ENCODE results near the gene PPP1R37. TPM values are rescaled to one million over a fixed set of nuclear protein-coding genes. Genes with fewer than 3 reads are reported as not detected.

PPP1R37 gene, protein sequence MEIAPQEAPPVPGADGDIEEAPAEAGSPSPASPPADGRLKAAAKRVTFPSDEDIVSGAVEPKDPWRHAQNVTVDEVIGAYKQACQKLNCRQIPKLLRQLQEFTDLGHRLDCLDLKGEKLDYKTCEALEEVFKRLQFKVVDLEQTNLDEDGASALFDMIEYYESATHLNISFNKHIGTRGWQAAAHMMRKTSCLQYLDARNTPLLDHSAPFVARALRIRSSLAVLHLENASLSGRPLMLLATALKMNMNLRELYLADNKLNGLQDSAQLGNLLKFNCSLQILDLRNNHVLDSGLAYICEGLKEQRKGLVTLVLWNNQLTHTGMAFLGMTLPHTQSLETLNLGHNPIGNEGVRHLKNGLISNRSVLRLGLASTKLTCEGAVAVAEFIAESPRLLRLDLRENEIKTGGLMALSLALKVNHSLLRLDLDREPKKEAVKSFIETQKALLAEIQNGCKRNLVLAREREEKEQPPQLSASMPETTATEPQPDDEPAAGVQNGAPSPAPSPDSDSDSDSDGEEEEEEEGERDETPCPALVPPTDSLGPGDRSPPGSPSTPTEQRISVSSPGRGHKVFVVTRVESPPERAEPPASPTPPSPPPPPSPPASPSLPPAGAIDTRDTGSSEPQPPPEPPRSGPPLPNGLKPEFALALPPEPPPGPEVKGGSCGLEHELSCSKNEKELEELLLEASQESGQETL
- 26.0 TPM for total RNA-seq

DNA sequence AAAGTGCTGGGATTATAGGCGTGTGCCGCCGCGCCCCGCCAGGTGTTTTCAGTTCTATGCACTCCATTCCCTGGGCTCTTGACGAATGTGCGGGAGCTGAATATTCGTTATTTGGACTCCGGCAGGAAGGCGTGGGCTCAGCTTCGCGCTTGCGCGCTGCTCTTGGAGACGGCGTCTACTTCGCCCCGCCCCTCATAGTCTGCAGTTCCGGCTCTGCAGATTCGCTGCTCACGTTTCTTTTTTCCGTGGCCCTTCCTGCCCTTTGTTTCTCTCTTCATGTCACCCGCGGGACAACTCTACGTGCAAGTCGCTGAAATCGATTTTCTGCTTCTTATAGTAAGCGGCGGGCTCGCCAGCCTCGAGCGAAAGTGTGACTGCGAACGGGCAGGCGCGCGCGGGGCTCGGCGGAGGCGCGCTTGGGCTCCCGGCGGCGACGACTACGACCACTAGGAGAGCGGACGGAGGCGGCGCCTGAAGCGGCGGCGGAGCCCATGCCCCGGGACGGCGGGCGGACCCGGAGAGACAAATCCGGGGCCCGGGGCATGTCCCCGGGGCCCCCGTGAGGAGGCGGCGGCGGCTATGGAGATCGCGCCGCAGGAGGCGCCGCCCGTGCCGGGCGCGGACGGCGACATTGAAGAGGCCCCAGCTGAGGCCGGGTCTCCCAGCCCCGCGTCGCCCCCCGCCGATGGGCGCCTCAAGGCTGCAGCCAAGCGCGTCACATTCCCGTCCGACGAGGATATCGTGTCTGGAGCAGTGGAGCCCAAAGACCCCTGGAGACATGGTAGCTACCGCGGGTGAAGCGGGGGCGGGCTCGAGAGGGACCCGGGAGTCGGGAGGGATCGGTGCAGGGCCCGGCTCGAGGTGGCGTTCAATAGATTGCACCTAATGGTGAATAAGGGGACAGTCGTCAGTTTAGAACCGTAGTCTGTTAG is at the start of gene PPP1R37:
PPP1R37 (plus strand) TSS at position 433 of the 932 bp plus-strand sequence; CDS start at position 580, 147 bp downstream.

DNA sequence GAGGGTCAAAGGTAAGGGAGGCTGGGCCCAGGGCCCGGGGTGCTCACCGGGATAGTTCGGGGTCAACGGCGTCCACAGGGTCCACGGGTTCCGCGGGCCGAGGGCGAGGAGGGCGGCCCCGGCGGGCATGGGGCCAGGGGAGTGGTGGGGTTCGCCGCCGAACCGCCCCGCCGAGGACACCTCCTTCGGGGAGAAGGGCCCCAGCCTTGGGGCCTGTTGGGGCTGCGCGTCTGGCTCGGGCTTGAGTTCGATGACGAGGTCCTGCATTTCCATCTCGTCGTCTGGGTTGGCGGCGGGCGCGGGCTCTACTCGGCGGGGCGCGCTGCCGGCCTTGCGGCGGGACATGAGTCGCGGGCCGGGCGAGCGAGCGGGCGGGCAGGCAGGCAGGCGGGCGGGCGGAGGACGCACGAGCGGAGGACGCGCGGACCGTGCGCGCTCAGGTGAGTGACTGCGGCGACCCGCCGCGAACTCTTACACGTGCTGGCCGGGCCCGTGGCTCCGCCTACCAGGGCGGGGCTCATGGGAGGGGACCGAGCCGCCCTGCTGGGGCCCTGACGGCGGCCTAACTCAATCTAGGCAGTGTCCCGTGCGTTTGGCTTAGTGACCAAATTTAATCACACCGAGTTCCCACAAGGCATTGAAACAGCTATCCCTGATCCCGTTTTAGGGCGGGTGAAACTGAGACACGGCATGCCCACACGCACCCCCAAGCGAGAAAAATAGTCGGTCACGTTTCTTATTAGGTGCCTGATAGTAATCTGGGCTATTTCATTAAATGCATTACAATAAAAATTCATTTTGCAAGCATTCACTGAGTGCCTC is 16.7 kb upstream of the PPP1R37 start, which contains the start of gene ZNF296:
ZNF296 (minus strand) TSS at position 450 of the 822 bp plus-strand sequence; CDS start at position 345, 105 bp downstream.

DNA sequence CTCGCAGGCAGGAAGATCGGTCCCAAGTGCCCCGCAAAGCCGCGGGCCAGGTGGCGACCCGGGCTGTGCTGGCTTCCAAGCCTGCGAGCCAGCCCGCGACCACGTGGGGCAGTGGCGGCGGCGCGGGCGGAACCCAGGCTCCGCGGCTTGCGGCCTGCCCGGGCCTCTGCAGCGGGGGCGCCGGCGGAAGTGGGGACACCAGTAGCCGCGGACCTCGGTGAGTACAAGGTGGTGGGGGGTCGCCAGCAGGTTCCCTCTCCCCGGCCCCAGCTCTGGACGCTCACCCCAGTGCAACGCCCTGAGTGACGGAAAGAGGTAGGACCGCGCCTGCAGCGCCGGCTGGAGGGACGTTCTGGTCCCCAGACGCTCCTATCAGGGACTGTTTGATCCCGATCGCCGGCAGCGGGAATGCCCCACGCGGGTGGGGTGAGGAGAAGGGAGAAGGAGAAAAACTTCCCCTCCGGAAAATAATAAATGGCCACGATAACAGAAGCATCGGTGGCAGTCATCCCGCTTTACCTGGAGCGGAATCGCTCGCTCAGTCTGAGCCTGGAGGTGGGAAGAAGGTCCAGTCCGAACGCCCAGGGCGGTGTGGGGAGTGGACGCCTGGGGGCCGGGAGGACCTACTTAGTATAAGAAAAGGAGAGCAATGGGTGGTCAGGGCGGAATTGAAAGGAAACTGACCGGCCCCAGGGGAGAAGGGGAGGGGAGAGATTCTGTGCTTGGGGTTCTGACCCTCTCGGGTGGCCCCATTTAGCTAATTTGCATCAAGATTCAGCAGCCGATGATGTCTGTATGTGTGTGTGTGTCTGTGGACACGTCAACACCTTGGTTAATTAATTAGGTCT is 13.7 kb upstream of the PPP1R37 start, which contains the start of gene GEMIN7:
GEMIN7 (plus strand) TSS at position 198 of the 848 bp plus-strand sequence. CDS start 10,855 bp downstream, outside the sequence.

DNA sequence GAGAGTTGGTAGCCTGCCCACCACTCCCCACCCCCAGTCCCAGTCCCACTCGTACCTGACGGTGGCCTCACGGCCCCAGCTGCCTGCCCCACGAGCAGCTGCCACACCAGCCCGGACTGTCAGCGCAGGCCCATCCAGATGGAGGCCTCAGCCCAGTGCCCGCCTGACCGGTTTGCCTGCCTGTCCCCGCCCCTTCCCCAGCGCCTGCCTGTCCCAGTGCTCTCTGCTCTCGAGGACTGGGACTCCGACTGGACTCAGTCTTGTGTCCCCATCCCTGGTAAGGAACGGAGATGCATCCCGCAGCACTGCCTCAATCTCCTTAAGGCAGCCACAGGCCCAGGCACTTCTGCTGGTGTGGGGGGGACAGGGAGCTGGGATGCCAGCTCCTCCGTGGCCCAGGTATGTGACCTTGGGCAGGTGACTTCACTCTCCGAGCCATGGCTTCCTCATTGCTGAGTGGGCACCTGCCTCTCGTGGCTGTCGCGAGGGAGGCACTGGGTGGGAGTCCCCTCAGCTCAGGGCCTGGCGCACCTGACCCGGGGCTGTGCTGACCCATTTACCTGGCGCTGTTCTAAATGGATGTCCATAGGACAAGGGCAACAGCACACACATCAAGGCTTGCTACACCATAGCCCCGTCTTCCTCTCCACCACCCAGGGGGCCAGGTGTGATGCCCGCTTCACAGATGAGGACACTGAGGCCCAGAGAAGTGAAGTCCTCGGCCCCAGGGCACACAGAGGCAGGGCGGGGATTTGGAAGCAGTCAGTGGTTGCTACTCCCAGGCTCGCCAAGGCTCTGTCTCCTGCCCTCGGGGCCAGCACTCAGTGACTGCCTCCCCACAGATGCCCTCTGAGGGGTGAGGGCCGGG is 68.1 kb downstream of the PPP1R37 start, which contains the start of gene NKPD1:
NKPD1 (minus strand) TSS at position 113 of the 868 bp plus-strand sequence. CDS start 832 bp downstream, outside the sequence.

DNA sequence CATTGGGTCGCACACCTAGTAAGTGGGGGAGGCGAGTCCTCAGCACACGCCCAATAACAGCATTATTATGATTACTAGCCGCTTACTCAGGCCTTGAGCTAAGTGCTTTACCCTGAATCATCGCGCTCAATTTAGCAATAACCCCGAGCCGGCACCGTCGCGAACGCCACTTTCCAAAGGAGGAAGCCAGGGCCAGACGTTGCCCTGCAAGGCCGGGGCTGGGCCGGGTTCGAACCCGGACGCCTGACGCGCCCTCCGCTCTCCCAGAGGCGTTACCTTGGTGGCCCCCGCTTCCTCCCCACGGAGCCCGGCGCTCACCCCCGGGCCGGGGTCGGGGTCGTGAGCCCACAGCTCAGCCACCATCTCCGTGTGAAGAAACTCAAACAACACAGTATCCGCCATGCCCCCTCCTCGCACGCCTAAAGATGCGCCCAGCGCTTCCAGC is 84.9 kb downstream of the PPP1R37 start, which contains the start of gene TRAPPC6A:
TRAPPC6A (minus strand) TSS at position 421 of the 445 bp plus-strand sequence; CDS start at position 402, 19 bp downstream.

DNA sequence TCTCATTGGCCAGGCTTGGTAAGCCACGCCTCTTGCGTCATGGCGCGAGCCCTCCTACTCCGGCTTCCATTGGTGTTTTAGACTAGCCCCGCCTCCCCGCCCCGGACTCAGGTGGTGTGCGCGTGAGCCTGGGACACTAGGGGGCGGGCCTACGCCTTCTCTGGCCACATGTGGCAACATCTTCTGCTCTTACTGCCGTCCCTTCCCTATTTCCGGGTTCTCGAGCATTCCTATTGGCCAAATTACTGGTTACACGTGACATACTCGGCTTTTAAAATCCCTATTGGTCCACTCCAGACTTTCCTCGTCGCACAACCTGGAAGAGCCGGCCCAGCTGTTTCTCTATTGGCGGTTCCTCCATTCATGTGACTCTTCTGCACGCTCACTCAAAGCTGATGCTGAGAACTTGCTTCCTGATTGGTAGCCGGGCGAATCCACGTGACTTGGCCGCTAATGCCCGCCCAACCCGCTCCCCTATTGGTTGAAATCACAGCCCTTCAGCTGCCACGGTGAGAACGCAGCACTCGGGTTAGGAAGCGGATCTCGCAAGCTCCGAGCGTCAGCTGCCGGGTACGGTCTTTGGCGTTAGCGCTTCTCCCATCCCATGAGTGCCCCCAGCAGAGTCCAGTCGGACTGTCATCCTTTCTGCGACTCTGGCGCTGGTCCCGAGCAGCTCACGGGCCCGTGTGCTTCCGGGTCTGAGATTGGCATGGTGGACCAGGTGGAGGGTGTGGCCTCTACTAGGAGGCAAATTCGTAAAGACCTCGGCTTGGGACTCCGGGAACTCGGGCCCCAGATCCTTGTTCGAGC is 85.5 kb downstream of the PPP1R37 start, which contains the start of gene BLOC1S3:
BLOC1S3 (plus strand) TSS at position 523 of the 810 bp plus-strand sequence. CDS start 513 bp downstream, outside the sequence.

Small RNA genes within 50 kb of the gene (small RNA-seq; reads per million reads assigned to genes)
- gene RNU6-611P (ENCODE audit: low replicate concordance), result not detected

Other genes starting within 250 kb of the PPP1R37 start
- 23.8 TPM for gene NECTIN2, start 246.9 kb upstream of the PPP1R37 start, total RNA-seq
- 29.4 TPM for gene TOMM40, start 201.9 kb upstream of the PPP1R37 start, total RNA-seq
- 51.3 TPM for gene APOE, start 187.4 kb upstream of the PPP1R37 start, total RNA-seq
- gene APOC1, start 178.6 kb upstream of the PPP1R37 start, total RNA-seq, result 0.94 TPM
- gene APOC4, start 150.9 kb upstream of the PPP1R37 start, total RNA-seq, result not detected
- gene APOC2, start 147.1 kb upstream of the PPP1R37 start, total RNA-seq, result not detected
- 64.5 TPM for gene CLPTM1, start 137.8 kb upstream of the PPP1R37 start, total RNA-seq
- 0.63 TPM for gene RELB, start 91.7 kb upstream of the PPP1R37 start, total RNA-seq
- 22.2 TPM for gene CLASRP, start 54.1 kb upstream of the PPP1R37 start, total RNA-seq
- gene ZNF296, start 16.7 kb upstream of the PPP1R37 start, total RNA-seq, result not detected
- gene GEMIN7, start 13.9 kb upstream of the PPP1R37 start, total RNA-seq, result 12.5 TPM
- 0.63 TPM for gene NKPD1, start 67.8 kb downstream of the PPP1R37 start, total RNA-seq
- 4.7 TPM for gene TRAPPC6A, start 85.1 kb downstream of the PPP1R37 start, total RNA-seq
- gene BLOC1S3, start 85.6 kb downstream of the PPP1R37 start, total RNA-seq, result 3.8 TPM
- gene EXOC3L2, start 152.2 kb downstream of the PPP1R37 start, total RNA-seq, result not detected
- gene MARK4, start 158.1 kb downstream of the PPP1R37 start, total RNA-seq, result 28.2 TPM
- gene CKM, start 229.7 kb downstream of the PPP1R37 start, total RNA-seq, result not detected
- not detected for gene KLC3, start 247.6 kb downstream of the PPP1R37 start, total RNA-seq